IPS-20b (cell line): ENCODE data around the gene LOXL1.

ENCODE experiments used
- H3K27ac ChIP-seq: one replicate; pipeline ENCODE4 v1.5.1; 2013; ENCODE audit warnings: low read length
- H3K27me3 ChIP-seq: 2 replicates; pipeline ENCODE4 v1.6.1; 2013; ENCODE audit warnings: mild to moderate bottlenecking, low read length, inconsistent platforms; ENCODE audit not compliant: insufficient read depth
- H3K36me3 ChIP-seq: 2 replicates; pipeline ENCODE4 v1.6.1; 2013; ENCODE audit warnings: low read depth, mild to moderate bottlenecking, inconsistent platforms, low read length, moderate library complexity; ENCODE audit not compliant: insufficient read depth
- H3K4me1 ChIP-seq: 2 replicates; pipeline ENCODE4 v1.6.1; 2013; ENCODE audit warnings: mild to moderate bottlenecking, control low read depth, inconsistent platforms, low read length, moderate library complexity; ENCODE audit not compliant: insufficient read depth
- H3K4me3 ChIP-seq: 2 replicates; pipeline ENCODE4 v1.5.1; 2013; ENCODE audit warnings: mild to moderate bottlenecking, low read length, inconsistent platforms
- H3K9ac ChIP-seq: 2 replicates; pipeline ENCODE4 v1.6.1; 2013; ENCODE audit warnings: low read depth, mild to moderate bottlenecking, inconsistent platforms, low read length, moderate library complexity
- H3K9me3 ChIP-seq: 2 replicates; pipeline ENCODE4 v1.6.1; 2013; ENCODE audit warnings: mild to moderate bottlenecking, low read depth, low read length, inconsistent platforms; ENCODE audit not compliant: insufficient read depth

LOXL1 gene

GRCh38 chr15:73996939-73997338 lies 70.7 kb downstream of the LOXL1 start:
- H3K27ac ChIP-seq, result no peak overlapping the region
- no peak overlapping the region for H3K9ac ChIP-seq
- H3K4me3 ChIP-seq, result no peak overlapping the region

GRCh38 chr15:73997986-73998385 lies 71.7 kb downstream of the LOXL1 start:
- Histone ChIP-seq H3K36me3 (peaks cover 14% of the 10 kb centered on the region), H3K9me3 (no peaks in the 10 kb centered on the region), H3K9ac (no peak overlapping the region), H3K27ac (no peak overlapping the region), H3K4me1 (no peaks in the 10 kb centered on the region), H3K27me3 (0 out of 2 replicates have a peak, but pooled peaks cover 8% of the 10 kb centered on the region), H3K4me3 (no peak overlapping the region)

More at GRCh38 chr15:73996939-73997338, 70.7 kb downstream of the LOXL1 start:
- H3K4me1 ChIP-seq, result no peaks in the 10 kb centered on the region
- no peaks in the 10 kb centered on the region for H3K9me3 ChIP-seq
- peaks cover 14% of the 10 kb centered on the region for H3K36me3 ChIP-seq
- H3K27me3 ChIP-seq, result 0 out of 2 replicates have a peak, but pooled peaks cover 8% of the 10 kb centered on the region
